Testis (tissue), 2 donors: ENCODE results near the gene OAS2.

Source experiments
- CTCF ChIP-seq, 3 experiments: fragments of 450-650 bp in 2 of 3; fragments of 200-600 bp in 1 of 3; sonication (generic) in 1 of 3; IDR thresholded peaks; one replicate each; pipeline ENCODE4 v1.5.1; 2016 to 2019; ENCODE audit warnings: antibody characterized with exemption in 3 of 3, mild to moderate bottlenecking in 2 of 3, moderate library complexity in 1 of 3
- POLR2A ChIP-seq: fragments of 450-650 bp; IDR thresholded peaks from one replicate; pipeline ENCODE4 v1.6.1; 2017; ENCODE audit warnings: antibody characterized with exemption, mild to moderate bottlenecking, moderate library complexity

- TF ChIP-seq CTCF (IDR thresholded peaks at IDR 0.05) (no peak), POLR2A (no peak)
These were observed 38.5 kb downstream of the OAS2 start for GRCh38 chr12:113016796-113017195.
